Pons (tissue), 1 donor: ENCODE results near the gene PLPPR3.
"Not testable (repeated sequence)": the region's sequence is repeated elsewhere in the genome, so short reads cannot be mapped to it uniquely, and the experiment has no call there.

Source experiments
- DNase-seq: peaks from one replicate; pipeline ENCODE4 v3.0.0-alpha.2; 2016; ENCODE audit warnings: low spot score

The PLPPR3 gene

GRCh38 chr19:821825-822503, at the start of gene PLPPR3:
Gene PLPPR3 (minus strand): TSS chr19:821955. CDS start chr19:821559, 396 bp downstream.
- no peak for DNase-seq

DNA sequence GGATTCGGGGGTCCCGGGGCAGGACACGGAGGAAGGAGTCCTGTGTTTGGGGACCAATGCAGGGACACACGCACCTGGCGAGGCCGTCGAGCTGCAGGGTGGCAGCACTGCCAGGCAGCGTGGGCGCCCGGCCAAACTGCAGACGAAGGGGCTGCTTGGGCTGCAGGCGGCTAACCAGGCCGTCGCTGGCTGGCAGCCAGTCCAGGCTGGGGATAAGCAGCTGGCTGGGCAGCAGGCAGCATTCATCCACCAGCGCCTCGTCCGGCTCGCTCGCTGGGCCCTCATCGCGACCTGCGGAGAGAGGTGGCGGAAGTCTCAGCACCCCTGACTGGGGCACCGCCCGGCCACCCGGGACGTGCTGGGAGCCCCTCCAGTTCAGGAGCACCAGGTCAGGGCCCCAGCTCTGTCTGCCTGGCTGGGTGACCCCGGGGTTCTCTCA, 49.2 kb upstream of the PLPPR3 start:
- DNase-seq = no peak

GRCh38 chr19:870314-870713, 48.6 kb upstream of the PLPPR3 start:
- DNase-seq = no peak

GRCh38 chr19:869245-870177, 47.8 kb upstream of the PLPPR3 start:
- no peak for DNase-seq

DNA sequence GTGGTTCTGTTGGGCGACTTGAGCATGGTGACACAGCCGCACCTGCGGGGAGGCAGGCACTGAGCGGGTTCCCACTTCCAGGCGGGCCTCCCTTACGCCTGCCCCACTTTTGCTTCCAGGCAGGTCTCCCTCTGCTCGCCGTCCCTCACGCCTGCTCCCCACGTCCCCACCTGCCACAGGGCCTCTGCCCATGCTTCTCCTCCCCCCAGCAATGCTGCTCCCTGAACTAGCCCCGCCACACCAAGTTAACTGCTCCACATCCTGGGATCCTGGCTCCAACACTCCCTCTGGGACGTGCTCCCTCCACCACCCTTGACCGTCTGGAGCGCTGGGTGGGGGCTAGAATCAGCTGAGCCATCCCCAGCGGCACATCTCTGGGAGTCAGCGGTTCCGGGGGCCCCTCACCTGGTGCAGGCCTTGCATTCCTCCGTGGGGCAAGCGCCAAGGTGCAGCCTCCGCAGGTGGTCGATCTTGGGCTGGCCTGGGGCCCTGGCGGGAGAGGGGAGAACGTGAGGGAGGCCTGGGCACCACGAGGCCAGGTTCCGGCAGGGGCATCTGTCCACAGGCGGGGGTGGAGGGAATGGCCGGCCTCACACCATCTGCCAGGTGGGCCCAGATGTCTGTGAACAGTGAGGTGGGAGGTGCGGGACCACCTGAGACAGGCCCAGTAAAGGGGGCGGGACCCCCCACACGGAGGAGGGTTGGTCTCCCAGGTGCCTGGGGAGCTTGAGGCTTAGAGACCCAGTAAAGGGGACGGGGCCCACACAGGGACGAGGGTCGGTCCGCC, 46.9 kb upstream of the PLPPR3 start:
- DNase-seq = no peak

- no peak for DNase-seq
Observed at GRCh38 chr19:867855-868457, 46.2 kb upstream of the PLPPR3 start.

- no peak for DNase-seq
Observed at GRCh38 chr19:867301-867793, 45.6 kb upstream of the PLPPR3 start.

DNA sequence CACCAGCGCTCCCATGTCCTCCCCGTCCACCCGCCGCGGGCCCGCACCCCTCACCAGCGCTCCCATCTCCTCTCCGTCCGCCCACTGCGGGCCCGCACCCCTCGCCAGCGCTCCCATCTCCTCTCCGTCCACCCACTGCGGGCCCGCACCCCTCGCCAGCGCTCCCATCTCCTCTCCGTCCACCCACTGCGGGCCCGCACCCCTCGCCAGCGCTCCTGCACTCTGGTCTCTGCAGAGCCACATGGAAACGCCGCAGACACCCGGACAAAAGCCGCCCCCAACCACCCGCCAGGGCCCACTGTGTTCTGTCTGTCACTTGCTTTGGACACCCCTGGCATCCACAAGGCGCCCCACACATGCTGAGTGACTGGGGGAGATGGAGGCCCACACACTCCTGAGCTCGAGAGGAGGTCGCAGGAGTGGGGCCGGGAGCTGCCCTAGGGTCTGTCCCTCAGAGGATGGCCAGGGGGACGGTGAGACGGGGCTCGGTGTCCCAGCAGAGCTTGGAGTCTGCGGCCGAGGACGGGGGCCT, 45.1 kb upstream of the PLPPR3 start:
- DNase-seq = no peak

DNA sequence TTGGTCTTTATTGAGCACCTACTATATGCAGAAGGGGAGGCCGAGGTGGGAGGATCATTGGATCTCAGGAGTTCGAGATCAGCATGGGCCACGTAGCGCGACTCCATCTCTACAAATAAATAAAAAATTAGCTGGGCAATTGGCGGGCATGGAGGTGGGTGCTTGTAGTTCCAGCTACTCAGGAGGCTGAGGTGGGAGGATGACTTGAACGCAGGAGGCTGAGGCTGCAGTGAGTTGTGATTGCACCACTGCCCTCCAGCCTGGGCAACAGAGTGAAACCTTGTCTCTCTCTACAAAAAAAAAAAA, 41.5 kb upstream of the PLPPR3 start:
- no peak for DNase-seq

DNA sequence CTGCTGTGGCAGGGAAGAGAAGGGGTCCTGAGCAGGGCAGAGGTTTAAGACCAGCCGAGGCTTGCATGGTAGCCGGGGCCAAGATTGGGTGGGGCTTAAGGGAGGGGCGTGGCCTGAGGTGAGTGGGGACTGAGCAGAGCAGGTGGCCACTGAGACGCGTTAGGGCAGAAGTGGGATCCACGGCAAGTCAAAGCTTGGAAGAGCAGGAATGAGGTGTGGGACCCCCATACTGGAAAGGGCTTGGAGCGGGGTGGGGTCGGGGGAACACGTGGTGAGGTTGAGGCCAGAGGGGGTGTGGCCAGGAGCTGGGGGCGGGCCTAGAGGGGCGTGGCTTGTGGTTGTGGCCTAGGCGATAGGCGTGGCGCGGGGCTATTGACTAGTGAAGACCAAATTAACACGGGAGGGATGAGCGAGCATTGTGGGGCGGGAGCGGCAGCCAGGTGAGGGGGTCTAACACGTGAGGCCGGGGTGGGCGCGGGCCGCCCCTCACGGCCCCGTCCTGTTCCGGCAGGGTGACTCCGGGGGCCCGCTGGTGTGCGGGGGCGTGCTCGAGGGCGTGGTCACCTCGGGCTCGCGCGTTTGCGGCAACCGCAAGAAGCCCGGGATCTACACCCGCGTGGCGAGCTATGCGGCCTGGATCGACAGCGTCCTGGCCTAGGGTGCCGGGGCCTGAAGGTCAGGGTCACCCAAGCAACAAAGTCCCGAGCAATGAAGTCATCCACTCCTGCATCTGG, 41.0 kb upstream of the PLPPR3 start:
- DNase-seq = no peak

DNA sequence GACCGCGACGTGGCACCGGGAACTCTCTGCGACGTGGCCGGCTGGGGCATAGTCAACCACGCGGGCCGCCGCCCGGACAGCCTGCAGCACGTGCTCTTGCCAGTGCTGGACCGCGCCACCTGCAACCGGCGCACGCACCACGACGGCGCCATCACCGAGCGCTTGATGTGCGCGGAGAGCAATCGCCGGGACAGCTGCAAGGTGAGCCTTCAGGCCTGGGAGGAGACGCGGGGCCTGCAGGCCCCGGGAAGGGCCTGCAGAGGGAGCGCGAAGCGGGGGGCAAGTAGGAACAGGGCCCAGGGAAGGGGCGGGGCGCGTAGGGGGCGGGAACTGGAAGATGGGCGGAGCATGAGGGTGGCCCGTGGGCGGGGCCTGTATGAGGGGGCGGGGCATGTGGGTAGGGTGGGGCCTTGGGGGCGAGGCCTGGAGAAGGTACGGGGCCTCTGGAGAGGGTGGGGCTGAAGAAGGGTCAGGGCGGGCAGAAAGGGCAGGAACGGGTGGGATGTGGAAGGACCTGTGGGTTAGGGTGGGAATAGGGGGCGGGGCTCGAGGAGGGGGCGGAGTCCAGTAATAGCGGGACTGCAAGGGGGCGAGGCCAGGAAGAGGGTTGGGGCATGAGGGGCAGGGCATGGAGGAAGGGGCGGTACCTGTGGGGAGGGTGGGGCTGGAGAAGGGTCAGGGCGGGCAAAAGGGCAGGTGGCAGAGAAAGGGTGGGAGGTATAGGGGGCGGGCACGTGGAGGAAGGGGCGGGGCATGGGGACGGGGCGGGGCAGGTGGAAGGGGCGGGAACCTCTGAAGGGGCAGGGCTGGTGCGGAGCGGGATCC, 40.2 kb upstream of the PLPPR3 start:
- no peak for DNase-seq

DNA sequence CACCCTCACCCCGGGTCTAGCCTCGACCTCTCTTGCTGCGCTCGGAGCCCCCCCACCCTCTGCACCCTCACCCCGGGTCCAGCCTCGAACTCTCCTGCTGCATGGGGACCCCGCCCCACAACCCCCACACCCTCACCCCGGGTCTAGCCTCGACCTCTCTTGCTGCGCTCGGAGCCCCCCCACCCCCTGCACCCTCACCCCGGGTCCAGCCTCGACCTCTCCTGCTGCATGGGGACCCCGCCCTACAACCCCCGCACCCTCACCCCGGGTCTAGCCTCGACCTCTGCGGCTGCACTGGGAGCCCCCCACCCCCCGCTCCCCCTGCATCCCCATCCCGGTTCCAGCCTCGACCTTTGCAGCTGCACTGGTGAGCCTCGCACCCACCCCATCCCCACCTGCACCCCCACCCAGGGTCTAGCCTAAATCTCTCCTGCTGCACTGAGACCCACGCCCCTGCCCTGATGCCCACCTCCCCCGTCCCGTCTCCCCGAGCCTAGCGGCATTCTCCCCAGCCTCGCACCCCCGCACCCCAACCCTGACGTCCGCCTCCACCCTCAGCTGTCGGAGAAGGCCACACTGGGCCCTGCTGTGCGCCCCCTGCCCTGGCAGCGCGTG, 39.5 kb upstream of the PLPPR3 start:
- DNase-seq = no peak

- no peak for DNase-seq
Observed at GRCh38 chr19:858868-859843, 37.4 kb upstream of the PLPPR3 start, which contains the start of gene CFD. Gene CFD (plus strand): TSS chr19:859664. CDS start chr19:859690, 26 bp downstream.

GRCh38 chr19:858284-858683, 36.5 kb upstream of the PLPPR3 start:
- no peak for DNase-seq

- no peak for DNase-seq
Observed at GRCh38 chr19:855566-856120, 33.9 kb upstream of the PLPPR3 start.

DNA sequence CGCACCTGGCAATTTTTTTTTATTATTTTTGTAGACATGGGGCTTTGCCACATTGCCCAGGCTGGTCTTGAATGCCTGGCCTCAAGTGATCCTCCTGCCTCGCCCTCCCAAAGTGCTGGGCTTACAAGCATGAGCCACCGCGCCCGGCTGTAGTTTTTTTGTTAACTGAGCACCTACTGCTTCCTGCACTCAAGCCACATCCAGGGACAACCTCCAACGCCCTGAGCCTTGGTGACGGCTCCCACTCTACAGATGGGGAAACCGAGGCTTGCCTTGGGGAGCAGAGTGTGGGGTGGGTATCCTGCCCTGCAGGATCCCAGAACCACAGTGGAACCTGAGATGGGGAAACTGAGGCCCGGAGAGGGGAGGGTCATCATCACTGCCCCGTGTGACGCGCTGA, 33.4 kb upstream of the PLPPR3 start:
- no peak for DNase-seq

GRCh38 chr19:854549-854948, 32.8 kb upstream of the PLPPR3 start:
- DNase-seq = no peak

GRCh38 chr19:853614-854220, 32.0 kb upstream of the PLPPR3 start:
- DNase-seq = not testable (repeated sequence)
